ENCODE measurements around the gene TMEM239. TPM values are rescaled to one million over a fixed set of nuclear protein-coding genes. Genes with fewer than 3 reads are reported as not detected.
"Not testable (repeated sequence)": the region's sequence is repeated elsewhere in the genome, so short reads cannot be mapped to it uniquely, and the experiment has no call there.

Gene TMEM239
- total RNA-seq, 1 experiment from 2014 or later: not detected

- TF ChIP-seq, protein P1, sequence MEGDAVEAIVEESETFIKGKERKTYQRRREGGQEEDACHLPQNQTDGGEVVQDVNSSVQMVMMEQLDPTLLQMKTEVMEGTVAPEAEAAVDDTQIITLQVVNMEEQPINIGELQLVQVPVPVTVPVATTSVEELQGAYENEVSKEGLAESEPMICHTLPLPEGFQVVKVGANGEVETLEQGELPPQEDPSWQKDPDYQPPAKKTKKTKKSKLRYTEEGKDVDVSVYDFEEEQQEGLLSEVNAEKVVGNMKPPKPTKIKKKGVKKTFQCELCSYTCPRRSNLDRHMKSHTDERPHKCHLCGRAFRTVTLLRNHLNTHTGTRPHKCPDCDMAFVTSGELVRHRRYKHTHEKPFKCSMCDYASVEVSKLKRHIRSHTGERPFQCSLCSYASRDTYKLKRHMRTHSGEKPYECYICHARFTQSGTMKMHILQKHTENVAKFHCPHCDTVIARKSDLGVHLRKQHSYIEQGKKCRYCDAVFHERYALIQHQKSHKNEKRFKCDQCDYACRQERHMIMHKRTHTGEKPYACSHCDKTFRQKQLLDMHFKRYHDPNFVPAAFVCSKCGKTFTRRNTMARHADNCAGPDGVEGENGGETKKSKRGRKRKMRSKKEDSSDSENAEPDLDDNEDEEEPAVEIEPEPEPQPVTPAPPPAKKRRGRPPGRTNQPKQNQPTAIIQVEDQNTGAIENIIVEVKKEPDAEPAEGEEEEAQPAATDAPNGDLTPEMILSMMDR (IDR thresholded peaks at IDR 0.05; ENCODE audit: unreplicated experiment): no peak
- H3K36me3 Mint-ChIP-seq (ENCODE audit: insufficient read depth, unreplicated experiment): no peaks in the 10 kb centered on the region
- H3K27me3 Mint-ChIP-seq (ENCODE audit: unreplicated experiment): peaks cover 36% of the 10 kb centered on the region
- H3K27ac Mint-ChIP-seq (ENCODE audit: unreplicated experiment): no peak overlapping the region
- H3K4me1 Mint-ChIP-seq (ENCODE audit: low read depth, unreplicated experiment): no peaks in the 10 kb centered on the region
- no peak for DNase-seq
- BruUV-seq (replicated peaks): no TSS peak
- H3K9me3 Mint-ChIP-seq (ENCODE audit: low read depth, unreplicated experiment): no peaks in the 10 kb centered on the region
- CTCF ChIA-PET: no interaction called here
- no peak overlapping the region for H3K4me3 Mint-ChIP-seq (ENCODE audit: low read depth, unreplicated experiment)
- intact Hi-C loops (cut with micrococcal nuclease; ENCODE audit: unreplicated experiment): no loop called here
Observed at GRCh38 chr20:2829376-2829775, 13.2 kb downstream of the TMEM239 start.

DNA sequence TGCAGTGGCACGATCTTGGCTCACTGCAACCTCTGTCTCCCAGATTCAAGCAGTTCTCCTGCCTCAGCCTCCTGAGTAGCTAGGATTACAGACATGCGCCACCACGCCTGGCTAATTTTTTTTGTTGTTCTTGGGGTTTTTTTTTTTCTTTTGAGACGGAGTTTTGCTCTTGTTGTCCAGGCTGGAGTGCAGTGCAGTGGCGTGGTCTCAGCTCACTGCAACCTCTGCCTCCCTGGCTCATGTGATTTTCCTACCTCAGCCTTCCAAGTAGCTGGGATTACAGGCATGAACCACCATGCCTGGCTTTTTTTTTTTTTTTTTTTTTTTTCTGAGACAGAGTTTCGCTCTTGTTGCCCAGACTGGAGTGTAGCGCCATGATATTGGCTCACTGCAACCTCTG is 15.0 kb downstream of the TMEM239 start:
- BruUV-seq (replicated peaks); H3K27ac Mint-ChIP-seq (ENCODE audit: unreplicated experiment); intact Hi-C loops (cut with micrococcal nuclease; ENCODE audit: unreplicated experiment); DNase-seq; H3K4me3 Mint-ChIP-seq (ENCODE audit: low read depth, unreplicated experiment); H3K36me3 Mint-ChIP-seq (ENCODE audit: insufficient read depth, unreplicated experiment); H3K9me3 Mint-ChIP-seq (ENCODE audit: low read depth, unreplicated experiment); H3K4me1 Mint-ChIP-seq (ENCODE audit: low read depth, unreplicated experiment): not testable (repeated sequence)
- CTCF ChIA-PET: interaction anchor here (0.7 kb wide), 1 partner anchor 308 kb away, joined by 3 read pairs; no protein-coding TSS in a partner anchor
- peaks cover 30% of the 10 kb centered on the region for H3K27me3 Mint-ChIP-seq (ENCODE audit: unreplicated experiment)

DNA sequence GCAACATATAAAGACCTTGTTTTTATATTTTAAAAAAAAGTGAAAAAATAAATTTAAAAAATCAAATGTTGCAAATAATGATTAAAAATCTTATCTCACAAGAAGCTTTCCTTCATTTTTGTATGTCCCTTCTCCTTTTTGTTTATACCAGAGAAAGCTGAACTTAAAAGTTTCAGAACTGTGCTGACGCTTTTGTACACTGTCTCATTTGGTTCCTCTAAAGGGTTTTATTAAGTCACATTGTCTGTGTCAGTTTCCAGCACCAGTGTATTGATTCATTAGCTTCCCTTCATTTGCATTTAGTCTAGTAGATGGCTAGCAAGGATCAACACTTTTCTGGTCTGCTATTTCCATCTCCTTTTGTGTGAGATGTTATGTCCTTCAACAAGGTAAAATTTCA is 17.6 kb downstream of the TMEM239 start:
- TF ChIP-seq, protein P1 (IDR thresholded peaks at IDR 0.05; ENCODE audit: unreplicated experiment): no peak
- no peak for DNase-seq
- Mint-ChIP-seq H3K4me1 (ENCODE audit: low read depth, unreplicated experiment) (no peaks in the 10 kb centered on the region), H3K27ac (ENCODE audit: unreplicated experiment) (no peak overlapping the region), H3K4me3 (ENCODE audit: low read depth, unreplicated experiment) (no peak overlapping the region), H3K9me3 (ENCODE audit: low read depth, unreplicated experiment) (no peaks in the 10 kb centered on the region), H3K27me3 (ENCODE audit: unreplicated experiment) (peaks cover 6% of the 10 kb centered on the region), H3K36me3 (ENCODE audit: insufficient read depth, unreplicated experiment) (peaks cover 11% of the 10 kb centered on the region)
- BruUV-seq (replicated peaks): no TSS peak
- CTCF ChIA-PET: no interaction called here
- intact Hi-C loops (cut with micrococcal nuclease; ENCODE audit: unreplicated experiment): no loop called here

DNA sequence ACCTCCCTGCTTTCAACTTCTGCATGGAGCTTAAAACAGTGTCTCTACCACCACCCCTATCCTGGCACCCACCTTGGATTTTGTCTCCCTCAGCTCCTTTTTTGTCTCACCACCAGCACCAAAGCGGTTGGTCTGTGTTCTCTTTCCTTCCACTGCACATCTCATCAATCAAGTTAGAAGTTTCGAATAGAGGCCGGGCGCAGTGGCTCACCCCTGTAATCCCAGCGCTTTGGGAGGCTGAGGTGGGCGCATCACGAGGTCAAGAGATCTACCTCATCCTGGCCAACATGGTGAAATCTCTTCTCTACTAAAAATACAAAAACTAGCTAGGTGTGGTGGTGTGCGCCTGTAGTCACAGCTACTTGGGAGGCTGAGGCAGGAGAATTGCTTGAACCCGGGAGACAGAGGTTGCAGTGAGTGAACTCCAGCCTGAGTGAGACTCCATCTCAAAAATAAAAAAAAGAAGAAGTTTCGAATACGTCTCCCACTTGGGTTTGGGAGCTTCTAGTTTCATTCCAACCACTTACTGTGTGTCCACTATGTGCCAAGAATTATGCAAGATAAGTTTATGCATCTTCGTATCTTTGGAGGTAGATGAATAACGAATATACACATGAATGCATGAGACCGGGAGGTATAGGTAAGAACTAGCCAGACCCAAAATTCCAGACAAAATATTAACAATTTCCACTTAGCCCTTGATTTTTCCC is 18.4 kb downstream of the TMEM239 start:
- H3K36me3 Mint-ChIP-seq (ENCODE audit: insufficient read depth, unreplicated experiment): peaks cover 17% of the 10 kb centered on the region
- CTCF ChIA-PET: no interaction called here

More for the DNA sequence above, 18.4 kb downstream of the TMEM239 start:
- no peaks in the 10 kb centered on the region for H3K9me3 Mint-ChIP-seq (ENCODE audit: low read depth, unreplicated experiment)
- DNase-seq: no peak
- peaks cover 6% of the 10 kb centered on the region for H3K4me1 Mint-ChIP-seq (ENCODE audit: low read depth, unreplicated experiment)
- intact Hi-C loops (cut with micrococcal nuclease; ENCODE audit: unreplicated experiment): no loop called here
- no peak overlapping the region for H3K27ac Mint-ChIP-seq (ENCODE audit: unreplicated experiment)
- no peak overlapping the region for H3K4me3 Mint-ChIP-seq (ENCODE audit: low read depth, unreplicated experiment)
- TF ChIP-seq, protein P1 (IDR thresholded peaks at IDR 0.05; ENCODE audit: unreplicated experiment): no peak
- no TSS peak for BruUV-seq (replicated peaks)
- no peaks in the 10 kb centered on the region for H3K27me3 Mint-ChIP-seq (ENCODE audit: unreplicated experiment)
